Hepatocyte (in vitro differentiated cells): ENCODE data around the gene KIFC3. TPM values are rescaled to one million over a fixed set of nuclear protein-coding genes. Genes with fewer than 3 reads are reported as not detected.

Experiments
- DNase-seq: peaks from one replicate; pipeline ENCODE4 v3.0.0-alpha.2; 2016; ENCODE audit warnings: low spot score
- H2AFZ ChIP-seq: fragments of 200-600 bp; sonication (generic); 2 replicates; pipeline ENCODE4 v1.6.0; 2016; ENCODE audit warnings: antibody characterized with exemption, mild to moderate bottlenecking
- H3K27ac ChIP-seq: fragments of 200-600 bp; sonication (generic); 2 replicates; pipeline ENCODE4 v1.5.1; 2016; ENCODE audit warnings: mild to moderate bottlenecking
- H3K27me3 ChIP-seq: fragments of 200-600 bp; sonication (generic); 2 replicates; pipeline ENCODE4 v1.6.1; 2016
- H3K36me3 ChIP-seq: fragments of 200-600 bp; sonication (generic); replicated peaks from 2 replicates; pipeline ENCODE4 v1.5.1; 2016; ENCODE audit warnings: low read depth; ENCODE audit not compliant: insufficient read depth
- H3K4me1 ChIP-seq: fragments of 200-600 bp; sonication (generic); 2 replicates; pipeline ENCODE4 v1.5.1; 2016; ENCODE audit warnings: mild to moderate bottlenecking, moderate library complexity; ENCODE audit not compliant: insufficient read depth
- H3K4me2 ChIP-seq: fragments of 200-600 bp; sonication (generic); 2 replicates; pipeline ENCODE4 v1.6.0; 2016
- H3K4me3 ChIP-seq: fragments of 200-600 bp; sonication (generic); 2 replicates; pipeline ENCODE4 v1.5.1; 2016; ENCODE audit warnings: mild to moderate bottlenecking
- H3K79me2 ChIP-seq: fragments of 200-600 bp; sonication (generic); 2 replicates; pipeline ENCODE4 v1.6.0; 2017; ENCODE audit warnings: mild to moderate bottlenecking
- H3K9me2 ChIP-seq: fragments of 200-600 bp; sonication (generic); replicated peaks from 2 replicates; pipeline ENCODE4 v1.6.0; 2017; ENCODE audit warnings: mild to moderate bottlenecking; ENCODE audit not compliant: insufficient read depth
- H3K9me3 ChIP-seq: fragments of 200-600 bp; sonication (generic); 2 replicates; pipeline ENCODE4 v1.5.1; 2016; ENCODE audit warnings: low read depth, mild to moderate bottlenecking
- H4K20me1 ChIP-seq: fragments of 200-600 bp; sonication (generic); 2 replicates; pipeline ENCODE4 v1.6.0; 2016; ENCODE audit warnings: mild to moderate bottlenecking; ENCODE audit not compliant: insufficient read depth, poor library complexity, severe bottlenecking
- CTCF ChIP-seq: fragments of 200-600 bp; sonication (generic); IDR thresholded peaks from 2 replicates; pipeline ENCODE4 v1.5.1; 2016; ENCODE audit warnings: antibody characterized with exemption, mild to moderate bottlenecking; ENCODE audit not compliant: poor library complexity
- EZH2 ChIP-seq: fragments of 200-600 bp; sonication (generic); IDR thresholded peaks from 2 replicates; pipeline ENCODE4 v1.6.1; 2016; ENCODE audit warnings: antibody characterized with exemption, mild to moderate bottlenecking, borderline replicate concordance
- EZH2phosphoT487 ChIP-seq: fragments of 200-600 bp; sonication (generic); IDR thresholded peaks from one replicate; pipeline ENCODE4 v1.6.1; 2018; ENCODE audit warnings: antibody characterized with exemption, mild to moderate bottlenecking, low read depth, moderate library complexity; ENCODE audit not compliant: unreplicated experiment, severe bottlenecking
- WGBS: methylation state at CpG from one replicate; pipeline ENCODE4 v1.1.6; 2016; ENCODE audit warnings: low lambda C conversion rate; ENCODE audit errors: missing lambda C conversion rate; 5-methylcytosine and 5-hydroxymethylcytosine counted together
- polyA plus RNA-seq: library from polyadenylated mRNA; unstranded; fragments of >200 nt; fragmentation: Nextera tagmentation; extraction: Ambion mirVana; gene quantifications from 2 replicates; pipeline ENCODE4 v1.2.1, GENCODE V29; 2016
- total RNA-seq: library from RNA; depleted of rRNA; stranded (reverse); fragments of >200 nt; gene quantifications from 2 replicates; pipeline ENCODE4 v1.2.3, GENCODE V29; 2014

The KIFC3 gene
- total and polyA plus RNA-seq, 2 experiments from 2014 or later: 49.7 to 55.3 TPM

- no peaks in the 10 kb centered on the region for H4K20me1 ChIP-seq
- H3K27ac ChIP-seq: no peak overlapping the region
- no peak for TF ChIP-seq EZH2phosphoT487
- no peak for TF ChIP-seq EZH2
- TF ChIP-seq CTCF: no peak
- H3K4me1 ChIP-seq: no peaks in the 10 kb centered on the region
- no peaks in the 10 kb centered on the region for H3K79me2 ChIP-seq
- no peak overlapping the region for H3K4me3 ChIP-seq
- H3K36me3 ChIP-seq: no peaks in the 10 kb centered on the region
- no peaks in the 10 kb centered on the region for H3K9me3 ChIP-seq
- no peaks in the 10 kb centered on the region for H3K9me2 ChIP-seq
- DNase-seq: no peak
- no peaks in the 10 kb centered on the region for H3K27me3 ChIP-seq
- no peak overlapping the region for H2AFZ ChIP-seq
- H3K4me2 ChIP-seq: no peak overlapping the region
- WGBS: 94% methylated on average over 8 of the region's 8 CpGs
These were observed 16.4 kb downstream of the KIFC3 start for GRCh38 chr16:57785924-57786323.

- H2AFZ ChIP-seq: no peak overlapping the region
- 96% methylated on average over 10 of the region's 10 CpGs for WGBS
- no peak overlapping the region for H3K4me2 ChIP-seq
- H3K27ac ChIP-seq: no peak overlapping the region
- H3K27me3 ChIP-seq: no peaks in the 10 kb centered on the region
- no peaks in the 10 kb centered on the region for H3K4me1 ChIP-seq
- no peak overlapping the region for H3K4me3 ChIP-seq
- H3K9me3 ChIP-seq: no peaks in the 10 kb centered on the region
- no peaks in the 10 kb centered on the region for H4K20me1 ChIP-seq
- TF ChIP-seq CTCF (no peak), EZH2phosphoT487 (no peak), EZH2 (no peak)
- no peak for DNase-seq
- H3K9me2 ChIP-seq: no peaks in the 10 kb centered on the region
- H3K79me2 ChIP-seq: no peaks in the 10 kb centered on the region
- H3K36me3 ChIP-seq: no peaks in the 10 kb centered on the region
These were observed 16.9 kb downstream of the KIFC3 start for GRCh38 chr16:57785385-57785784.

GRCh38 chr16:57784334-57784733 lies 18.0 kb downstream of the KIFC3 start:
- no peak overlapping the region for H2AFZ ChIP-seq
- no peak overlapping the region for H3K4me2 ChIP-seq
- WGBS: 93% methylated on average over 7 of the region's 7 CpGs
- TF ChIP-seq EZH2: no peak
- no peak for TF ChIP-seq EZH2phosphoT487
- TF ChIP-seq CTCF: no peak
- H3K9me3 ChIP-seq: no peaks in the 10 kb centered on the region
- H3K9me2 ChIP-seq: no peaks in the 10 kb centered on the region
- no peaks in the 10 kb centered on the region for H3K4me1 ChIP-seq
- no peak overlapping the region for H3K4me3 ChIP-seq
- H3K27me3 ChIP-seq: no peaks in the 10 kb centered on the region
- no peaks in the 10 kb centered on the region for H3K36me3 ChIP-seq
- DNase-seq: no peak
- no peak overlapping the region for H3K27ac ChIP-seq
- H3K79me2 ChIP-seq: no peaks in the 10 kb centered on the region
- H4K20me1 ChIP-seq: no peaks in the 10 kb centered on the region

GRCh38 chr16:57783883-57784282 lies 18.4 kb downstream of the KIFC3 start:
- no peak for DNase-seq
- H2AFZ ChIP-seq: no peak overlapping the region
- no peaks in the 10 kb centered on the region for H4K20me1 ChIP-seq
- no peak overlapping the region for H3K27ac ChIP-seq
- H3K36me3 ChIP-seq: no peaks in the 10 kb centered on the region
- H3K79me2 ChIP-seq: no peaks in the 10 kb centered on the region
- no peak for TF ChIP-seq EZH2
- no peak for TF ChIP-seq CTCF
- TF ChIP-seq EZH2phosphoT487: no peak
- no peak overlapping the region for H3K4me2 ChIP-seq
- WGBS: 89% methylated on average over 6 of the region's 8 CpGs
- no peaks in the 10 kb centered on the region for H3K9me3 ChIP-seq
- no peaks in the 10 kb centered on the region for H3K9me2 ChIP-seq
- H3K4me3 ChIP-seq: no peak overlapping the region
- H3K4me1 ChIP-seq: no peaks in the 10 kb centered on the region
- H3K27me3 ChIP-seq: no peaks in the 10 kb centered on the region
